ENCODE data around the gene ACACA.

The ACACA gene

DNA sequence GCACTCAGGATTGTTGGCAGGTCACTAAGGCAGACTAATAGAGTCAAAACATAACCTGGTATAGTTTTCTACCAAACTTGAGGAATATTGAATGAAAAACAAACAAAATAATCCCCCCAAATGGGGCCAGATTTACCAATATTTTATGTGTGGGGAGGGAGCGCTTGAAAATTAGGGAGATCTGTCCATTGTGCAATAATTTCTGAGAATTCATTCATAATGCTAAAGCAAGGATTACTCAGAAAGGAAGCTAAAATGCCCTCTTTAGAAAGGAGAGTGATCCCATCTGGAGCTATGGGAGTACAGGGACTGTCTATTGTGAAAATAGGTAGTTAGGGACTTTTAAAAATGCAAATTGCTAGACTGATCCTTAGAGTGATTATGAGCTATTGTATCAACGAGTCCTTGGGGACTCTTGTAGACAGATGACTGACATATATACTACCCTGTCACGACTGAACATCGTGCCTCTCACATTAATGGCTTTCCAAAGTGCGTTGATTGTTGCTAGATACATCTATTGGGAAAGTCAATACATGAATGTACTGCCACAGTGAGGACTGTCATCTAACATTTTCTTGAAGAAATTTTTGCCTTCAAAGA lies 264.2 kb downstream of the ACACA start:
- no peak overlapping the region for H3K4me2 ChIP-seq (ENCODE audit: low read depth, low read length)
- H3K36me3 ChIP-seq (replicated peaks; ENCODE audit: insufficient read depth, low read length): no peaks in the 10 kb centered on the region
- H3K4me1 ChIP-seq (ENCODE audit: low read length): peaks cover 4% of the 10 kb centered on the region; the same call in 1 of the 2 replicates
- DNase-seq: no peak
- no peak overlapping the region for H3K4me3 ChIP-seq (ENCODE audit: low read length)
- H3K27ac ChIP-seq (ENCODE audit: low read length): no peak overlapping the region
- no peaks in the 10 kb centered on the region for H3K9me2 ChIP-seq (replicated peaks; ENCODE audit: insufficient read depth, low read length)
- H2AFZ ChIP-seq (ENCODE audit: low read length): no peak overlapping the region
- no peak overlapping the region for H3K9ac ChIP-seq (ENCODE audit: low read length)
- no peaks in the 10 kb centered on the region for H3K9me3 ChIP-seq (replicated peaks; ENCODE audit: insufficient read depth, low read length)
- H3K27me3 ChIP-seq (replicated peaks; ENCODE audit: insufficient read depth, low read length): no peaks in the 10 kb centered on the region
- H3F3A ChIP-seq (ENCODE audit: insufficient read depth, low read length): no peaks in the 10 kb centered on the region
- no peak for TF ChIP-seq EZH2 (optimal IDR thresholded peaks at IDR 0.05; ENCODE audit: low read depth, low read length)
- TF ChIP-seq EZH2phosphoT487 (IDR thresholded peaks at IDR 0.05; ENCODE audit: low read length): no peak
- TF ChIP-seq, protein P1, sequence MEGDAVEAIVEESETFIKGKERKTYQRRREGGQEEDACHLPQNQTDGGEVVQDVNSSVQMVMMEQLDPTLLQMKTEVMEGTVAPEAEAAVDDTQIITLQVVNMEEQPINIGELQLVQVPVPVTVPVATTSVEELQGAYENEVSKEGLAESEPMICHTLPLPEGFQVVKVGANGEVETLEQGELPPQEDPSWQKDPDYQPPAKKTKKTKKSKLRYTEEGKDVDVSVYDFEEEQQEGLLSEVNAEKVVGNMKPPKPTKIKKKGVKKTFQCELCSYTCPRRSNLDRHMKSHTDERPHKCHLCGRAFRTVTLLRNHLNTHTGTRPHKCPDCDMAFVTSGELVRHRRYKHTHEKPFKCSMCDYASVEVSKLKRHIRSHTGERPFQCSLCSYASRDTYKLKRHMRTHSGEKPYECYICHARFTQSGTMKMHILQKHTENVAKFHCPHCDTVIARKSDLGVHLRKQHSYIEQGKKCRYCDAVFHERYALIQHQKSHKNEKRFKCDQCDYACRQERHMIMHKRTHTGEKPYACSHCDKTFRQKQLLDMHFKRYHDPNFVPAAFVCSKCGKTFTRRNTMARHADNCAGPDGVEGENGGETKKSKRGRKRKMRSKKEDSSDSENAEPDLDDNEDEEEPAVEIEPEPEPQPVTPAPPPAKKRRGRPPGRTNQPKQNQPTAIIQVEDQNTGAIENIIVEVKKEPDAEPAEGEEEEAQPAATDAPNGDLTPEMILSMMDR (IDR thresholded peaks at IDR 0.05; ENCODE audit: low read length): no peak
- no peaks in the 10 kb centered on the region for H3K79me2 ChIP-seq (ENCODE audit: low read length)
- H4K20me1 ChIP-seq (ENCODE audit: insufficient read depth, low read length): no peaks in the 10 kb centered on the region

DNA sequence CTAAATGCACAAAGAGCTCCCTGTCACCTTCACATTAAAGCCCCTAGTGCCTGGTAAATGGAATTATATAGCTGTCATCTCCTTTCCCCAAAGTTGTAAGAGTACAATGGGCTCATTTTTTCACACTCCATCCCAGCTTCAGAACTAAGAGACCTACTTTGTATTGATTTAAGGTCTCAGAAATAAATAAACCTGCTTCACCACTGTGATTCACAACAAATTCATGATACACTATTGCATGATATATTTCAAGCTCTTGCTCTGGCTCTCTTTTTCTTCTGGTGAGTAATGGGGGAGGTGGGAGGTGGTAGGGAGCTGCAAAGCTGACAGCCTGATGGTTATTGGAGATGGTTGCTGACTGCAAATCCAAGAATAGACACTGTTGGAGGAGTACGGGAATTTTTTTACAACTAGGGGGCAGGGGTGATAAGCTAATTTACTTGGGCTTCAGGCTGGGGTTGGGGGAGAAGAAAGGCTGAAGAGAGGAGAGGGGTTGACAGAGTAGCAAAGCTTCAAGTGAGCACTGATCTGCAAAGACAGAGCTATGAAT lies 268.0 kb downstream of the ACACA start:
- no peaks in the 10 kb centered on the region for H3K27me3 ChIP-seq (replicated peaks; ENCODE audit: insufficient read depth, low read length)
- H3K36me3 ChIP-seq (replicated peaks; ENCODE audit: insufficient read depth, low read length): no peaks in the 10 kb centered on the region
- TF ChIP-seq EZH2 (optimal IDR thresholded peaks at IDR 0.05; ENCODE audit: low read depth, low read length) (no peak), EZH2phosphoT487 (IDR thresholded peaks at IDR 0.05; ENCODE audit: low read length) (no peak)
- TF ChIP-seq, protein P1 (IDR thresholded peaks at IDR 0.05; ENCODE audit: low read length): no peak
- H3K4me1 ChIP-seq (ENCODE audit: low read length): no peaks in the 10 kb centered on the region
- H3K79me2 ChIP-seq (ENCODE audit: low read length): no peaks in the 10 kb centered on the region
- no peak overlapping the region for H3K4me3 ChIP-seq (ENCODE audit: low read length)
- H3K9me3 ChIP-seq (replicated peaks; ENCODE audit: insufficient read depth, low read length): no peaks in the 10 kb centered on the region
- H3K9ac ChIP-seq (ENCODE audit: low read length): no peak overlapping the region
- no peaks in the 10 kb centered on the region for H4K20me1 ChIP-seq (ENCODE audit: insufficient read depth, low read length)
- DNase-seq: no peak
- no peaks in the 10 kb centered on the region for H3K9me2 ChIP-seq (replicated peaks; ENCODE audit: insufficient read depth, low read length)
- H3F3A ChIP-seq (ENCODE audit: insufficient read depth, low read length): no peaks in the 10 kb centered on the region
- no peak overlapping the region for H3K4me2 ChIP-seq (ENCODE audit: low read depth, low read length)
- H2AFZ ChIP-seq (ENCODE audit: low read length): no peak overlapping the region
- no peak overlapping the region for H3K27ac ChIP-seq (ENCODE audit: low read length)

DNA sequence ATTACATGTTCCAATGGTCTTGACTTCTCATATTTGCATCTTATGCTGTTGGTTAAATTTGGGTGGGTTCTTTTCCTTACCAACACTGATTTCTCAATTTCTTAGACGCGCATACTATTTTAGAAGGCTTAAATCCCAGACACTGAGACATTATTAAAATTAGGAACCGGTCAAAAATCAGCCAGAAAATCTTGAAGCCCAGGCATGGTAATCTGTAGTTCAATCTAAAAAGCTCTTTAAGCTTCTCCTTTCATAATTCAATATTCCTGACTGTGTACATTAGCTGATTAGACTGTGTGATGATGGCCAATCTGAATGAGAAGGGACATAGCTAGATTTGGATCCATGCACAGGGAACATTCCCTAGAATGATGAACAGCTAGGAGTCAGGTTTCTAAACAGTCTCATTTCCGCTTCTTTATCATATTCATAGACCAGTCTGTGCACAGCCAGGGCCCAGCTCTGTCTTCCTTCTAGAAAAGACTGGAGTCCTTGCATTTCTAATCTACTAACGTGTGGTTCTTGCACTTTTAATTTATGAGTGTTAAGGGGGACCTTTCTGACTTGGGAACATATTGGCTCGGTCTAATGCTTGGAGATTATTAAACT lies 268.6 kb downstream of the ACACA start:
- H3K4me3 ChIP-seq (ENCODE audit: low read length): no peak overlapping the region
- no peaks in the 10 kb centered on the region for H3K36me3 ChIP-seq (replicated peaks; ENCODE audit: insufficient read depth, low read length)
- no peaks in the 10 kb centered on the region for H3F3A ChIP-seq (ENCODE audit: insufficient read depth, low read length)
- H2AFZ ChIP-seq (ENCODE audit: low read length): no peak overlapping the region
- no peak for DNase-seq
- H3K79me2 ChIP-seq (ENCODE audit: low read length): no peaks in the 10 kb centered on the region
- no peak overlapping the region for H3K27ac ChIP-seq (ENCODE audit: low read length)
- no peaks in the 10 kb centered on the region for H3K9me2 ChIP-seq (replicated peaks; ENCODE audit: insufficient read depth, low read length)
- no peaks in the 10 kb centered on the region for H3K27me3 ChIP-seq (replicated peaks; ENCODE audit: insufficient read depth, low read length)
- H4K20me1 ChIP-seq (ENCODE audit: insufficient read depth, low read length): no peaks in the 10 kb centered on the region
- no peaks in the 10 kb centered on the region for H3K4me1 ChIP-seq (ENCODE audit: low read length)
- H3K9ac ChIP-seq (ENCODE audit: low read length): no peak overlapping the region
- H3K9me3 ChIP-seq (replicated peaks; ENCODE audit: insufficient read depth, low read length): no peaks in the 10 kb centered on the region
- no peak for TF ChIP-seq EZH2 (optimal IDR thresholded peaks at IDR 0.05; ENCODE audit: low read depth, low read length)
- TF ChIP-seq, protein P1 (IDR thresholded peaks at IDR 0.05; ENCODE audit: low read length): no peak
- TF ChIP-seq EZH2phosphoT487 (IDR thresholded peaks at IDR 0.05; ENCODE audit: low read length): no peak
- H3K4me2 ChIP-seq (ENCODE audit: low read depth, low read length): no peak overlapping the region

Measured in MM.1S (cell line).